HG03558 (cell line): Measurements from ENCODE around the gene LRMDA.

Source experiments
- ATAC-seq: cut with Tn5 transposase; IDR thresholded peaks from one replicate; pipeline ENCODE4 v1.9.1; 2021; ENCODE audit warnings: moderate number of reproducible peaks; ENCODE audit not compliant: unreplicated experiment; ENCODE audit errors: extremely low read depth

Gene LRMDA

DNA sequence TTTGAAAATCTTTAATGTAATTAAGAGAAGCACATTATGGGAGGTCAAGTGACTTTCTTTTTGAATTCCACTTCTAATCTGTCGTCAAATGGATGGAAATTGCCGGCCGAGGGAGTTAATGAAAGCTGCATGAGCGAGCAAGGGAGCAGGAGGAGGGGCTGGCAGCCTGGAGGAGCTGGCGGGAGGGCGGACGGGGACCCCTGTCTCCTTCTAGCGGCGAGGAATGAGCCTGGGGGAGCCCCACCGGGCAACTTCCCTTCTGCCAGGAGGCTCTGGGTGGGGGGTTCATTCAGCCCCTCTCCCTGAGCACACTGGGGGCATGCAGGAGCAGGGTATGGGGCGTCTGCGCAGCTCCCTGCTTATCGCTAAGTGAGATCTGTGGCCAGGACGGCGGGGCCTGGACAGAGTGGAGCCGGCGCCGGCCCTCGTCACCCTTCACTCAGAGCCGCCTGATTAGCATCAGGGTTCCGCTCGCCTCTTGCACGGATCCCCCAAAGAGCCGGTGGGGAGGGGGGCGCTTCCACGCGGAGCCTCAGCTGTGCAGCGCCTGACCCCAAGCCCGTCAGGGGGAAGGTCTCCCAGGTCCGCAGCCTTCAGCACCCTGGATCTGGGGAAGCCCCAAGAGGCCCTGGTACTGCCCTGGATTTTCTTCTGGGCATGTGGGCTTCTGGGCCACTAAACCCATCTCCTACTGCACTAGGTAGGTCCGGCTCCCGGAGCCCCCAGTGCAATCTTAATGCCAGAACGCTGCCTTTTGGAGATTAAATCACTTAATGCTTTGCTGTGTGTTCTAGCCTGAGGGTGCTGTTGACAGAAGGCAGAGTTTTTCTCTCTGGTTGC, 680.8 kb downstream of the LRMDA start:
- ATAC-seq = no peak

DNA sequence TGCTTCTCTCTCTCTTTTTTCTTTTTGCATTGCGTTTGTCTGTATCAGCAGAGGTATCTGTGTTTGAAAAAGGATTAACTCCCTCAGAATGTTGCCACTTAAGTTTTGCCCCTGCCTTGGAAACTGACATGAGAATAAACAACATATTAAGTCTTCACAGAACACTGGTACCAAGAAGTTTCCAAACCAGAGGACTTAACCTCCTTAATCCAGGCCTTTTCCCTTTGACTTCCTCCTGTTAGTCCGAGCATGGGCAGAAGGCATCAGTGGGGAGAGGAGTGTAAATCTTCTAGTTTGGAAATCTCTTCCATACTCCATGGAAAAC, 681.4 kb downstream of the LRMDA start:
- no peak for ATAC-seq

DNA sequence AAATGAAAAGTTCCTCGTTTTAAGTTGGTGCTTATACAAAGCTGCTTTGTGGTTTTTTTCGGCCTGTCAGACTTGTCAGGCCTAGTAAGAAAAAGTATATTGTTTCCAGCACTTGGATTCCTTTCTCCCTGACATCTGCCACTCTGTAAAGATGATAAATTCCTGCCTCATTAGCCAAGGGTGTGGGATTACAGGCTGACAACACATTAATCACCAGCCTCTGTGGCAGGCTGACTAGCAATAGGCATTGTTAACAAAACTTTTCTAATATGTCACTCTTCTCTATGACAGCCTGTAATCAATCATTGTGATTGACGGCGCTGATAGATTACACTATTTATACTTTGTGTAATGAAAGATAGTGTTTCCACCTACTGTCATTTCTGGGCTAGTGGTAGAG, 682.5 kb downstream of the LRMDA start:
- no peak for ATAC-seq

DNA sequence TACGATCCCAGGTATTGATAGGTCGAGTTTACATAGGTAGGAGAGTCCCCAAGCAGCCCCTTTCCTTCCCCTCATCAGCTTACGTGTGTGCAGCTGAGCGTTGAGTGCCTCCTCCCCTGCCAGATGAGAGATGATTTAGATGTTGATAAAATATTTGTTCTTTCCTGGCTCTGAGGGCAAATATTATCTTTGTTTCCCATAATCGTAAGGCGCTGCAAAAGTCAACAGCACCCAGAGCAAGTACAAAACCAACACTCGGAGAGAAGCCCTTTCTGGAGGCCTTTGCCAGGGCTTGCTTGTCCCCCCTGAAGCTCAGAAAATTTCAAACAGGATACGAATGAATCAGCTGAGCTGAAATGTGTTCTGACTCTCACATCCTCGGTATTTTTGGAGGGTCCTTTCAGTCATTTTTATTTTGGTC, 683.2 kb downstream of the LRMDA start:
- no peak for ATAC-seq

DNA sequence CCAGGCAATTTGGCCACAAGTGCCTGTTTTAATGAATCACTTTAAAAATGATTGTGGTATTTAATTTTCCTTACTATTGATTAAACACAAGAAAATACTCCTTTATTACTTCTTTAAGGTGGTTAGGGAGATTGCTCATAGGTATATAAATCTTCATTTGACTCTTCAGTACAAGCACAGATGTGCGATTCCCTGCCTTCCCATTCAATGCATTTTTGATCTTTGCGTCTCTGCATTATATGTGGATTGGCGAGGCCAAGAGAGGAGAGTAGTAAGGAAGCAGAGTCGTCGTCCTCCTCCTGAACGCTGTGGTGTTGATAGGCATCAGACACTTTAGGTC, 683.7 kb downstream of the LRMDA start:
- ATAC-seq = no peak

DNA sequence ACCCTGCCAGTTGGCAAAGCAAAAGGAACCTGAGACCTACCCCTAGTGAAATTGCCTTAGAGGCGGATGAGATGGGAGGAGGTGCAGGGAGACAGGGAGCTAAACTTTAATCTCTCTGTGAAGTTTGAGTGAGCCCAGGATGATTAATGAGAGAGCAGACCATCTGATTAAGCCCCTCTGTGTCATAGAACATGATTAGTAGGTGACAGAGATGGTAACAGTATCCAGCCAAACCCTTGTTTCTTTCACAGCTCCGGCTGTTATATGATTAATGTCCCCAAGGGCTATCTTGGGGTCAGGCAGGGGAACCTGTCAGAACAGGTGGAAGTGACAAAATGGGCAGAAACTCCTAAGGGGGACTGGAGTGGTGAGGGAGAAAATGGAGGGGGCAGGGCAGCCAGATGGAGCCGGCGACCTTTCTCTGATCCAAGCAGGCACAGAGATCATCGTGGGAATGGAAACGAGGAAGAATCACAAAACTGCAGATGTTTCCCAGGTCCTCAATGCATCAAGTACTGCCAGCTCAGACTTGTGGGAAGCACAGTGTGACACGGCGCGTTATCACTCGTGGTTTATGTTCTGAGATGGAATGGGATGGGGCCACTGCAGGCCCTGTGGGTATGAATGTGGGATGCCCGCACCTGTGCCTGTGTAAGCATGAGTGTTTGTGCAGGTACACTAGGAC, 684.2 kb downstream of the LRMDA start:
- no peak for ATAC-seq

DNA sequence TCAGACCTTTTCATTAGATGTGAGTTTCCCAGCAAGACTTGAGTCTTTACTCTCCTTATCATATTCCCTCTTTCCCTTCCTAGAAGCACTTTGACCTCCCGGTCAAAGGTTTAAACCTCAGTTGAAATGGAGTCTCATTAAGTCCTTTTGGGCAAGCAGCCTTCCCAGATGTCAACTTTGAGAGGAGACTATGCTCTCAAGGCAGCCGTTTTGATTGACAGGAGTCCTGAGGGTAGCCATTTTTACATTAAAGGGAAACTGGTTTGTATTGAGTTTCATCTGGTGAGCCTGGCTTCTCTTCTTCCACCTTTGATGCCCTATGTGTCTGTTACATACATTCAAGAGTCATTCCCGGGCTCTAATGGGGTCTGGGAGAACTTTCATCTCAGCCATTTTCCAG, 685.1 kb downstream of the LRMDA start:
- no peak for ATAC-seq

DNA sequence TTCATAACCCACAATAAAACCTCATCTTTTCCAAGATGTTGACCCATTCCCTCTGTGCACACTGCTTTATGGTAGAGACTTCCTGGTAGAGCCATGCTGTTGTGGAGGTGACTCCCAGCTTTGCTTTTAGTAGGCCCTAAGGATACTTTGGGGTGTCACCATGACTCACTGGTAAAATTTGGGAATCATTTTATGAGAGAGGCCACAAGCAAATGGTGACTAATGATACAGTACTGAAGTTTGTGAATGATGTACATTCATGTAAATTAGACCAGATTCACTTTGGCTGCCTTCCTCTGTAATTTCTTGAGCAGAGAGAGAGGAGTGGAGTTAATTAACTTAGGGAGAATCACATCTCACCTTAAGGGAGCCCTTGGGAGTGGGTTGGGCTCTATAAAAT, 686.5 kb downstream of the LRMDA start:
- ATAC-seq = no peak

DNA sequence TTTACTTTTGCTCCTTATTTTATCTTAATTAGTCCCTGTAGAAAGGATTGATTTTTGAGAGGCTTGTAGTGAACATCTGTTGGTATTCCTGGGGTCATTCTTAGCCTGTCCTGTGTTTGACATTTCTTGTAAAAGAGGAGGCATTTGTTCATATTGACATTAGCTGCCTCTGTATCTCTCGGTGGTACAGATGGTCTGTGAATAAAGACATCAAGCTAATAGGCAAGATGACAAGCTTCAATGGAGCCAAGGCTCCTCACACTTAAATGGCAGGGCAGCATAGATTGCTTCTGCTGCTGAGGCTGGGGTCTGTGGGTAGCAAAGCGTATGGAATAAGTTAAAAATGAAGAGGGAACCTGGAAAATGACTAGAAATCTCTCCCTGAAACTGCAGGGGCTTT, 687.6 kb downstream of the LRMDA start:
- ATAC-seq = no peak

DNA sequence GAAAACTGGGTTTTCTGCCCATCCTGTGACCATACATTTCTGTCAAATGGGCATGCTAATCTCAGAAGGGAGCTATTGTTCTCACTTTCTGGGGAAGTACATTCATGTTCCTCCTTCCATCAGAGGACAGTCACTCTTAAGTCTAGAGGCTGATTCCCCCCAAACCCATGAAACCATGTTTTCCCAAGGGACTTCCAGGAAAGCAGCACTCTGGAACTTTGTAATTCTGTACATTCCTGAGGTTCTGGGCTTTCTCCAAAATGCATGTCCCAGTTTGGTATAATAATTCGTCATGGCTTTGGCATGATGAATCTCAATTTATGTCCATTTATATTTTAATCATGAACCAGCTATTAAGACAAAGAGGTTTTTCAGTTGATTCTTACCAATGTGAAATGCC, 688.1 kb downstream of the LRMDA start:
- no peak for ATAC-seq

DNA sequence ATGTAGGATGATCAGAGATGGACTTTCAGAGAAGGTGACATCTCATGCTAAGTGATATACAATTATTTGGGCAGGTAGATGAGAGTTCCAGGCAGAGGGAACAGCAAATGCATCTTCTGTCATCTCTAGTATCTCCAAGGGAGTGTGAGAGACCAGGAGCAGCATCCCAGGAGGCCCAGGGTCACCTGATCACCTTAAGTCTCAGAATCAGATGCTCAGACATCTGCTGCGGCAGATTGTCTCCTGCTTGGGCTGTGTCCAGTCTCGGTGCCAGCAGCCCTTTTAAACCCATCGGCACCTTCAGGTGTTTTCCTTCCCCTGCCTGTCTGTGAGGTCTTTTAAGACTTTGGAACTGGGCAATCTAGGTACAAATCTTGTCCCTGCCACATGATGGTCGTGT, 690.6 kb downstream of the LRMDA start:
- ATAC-seq = no peak

DNA sequence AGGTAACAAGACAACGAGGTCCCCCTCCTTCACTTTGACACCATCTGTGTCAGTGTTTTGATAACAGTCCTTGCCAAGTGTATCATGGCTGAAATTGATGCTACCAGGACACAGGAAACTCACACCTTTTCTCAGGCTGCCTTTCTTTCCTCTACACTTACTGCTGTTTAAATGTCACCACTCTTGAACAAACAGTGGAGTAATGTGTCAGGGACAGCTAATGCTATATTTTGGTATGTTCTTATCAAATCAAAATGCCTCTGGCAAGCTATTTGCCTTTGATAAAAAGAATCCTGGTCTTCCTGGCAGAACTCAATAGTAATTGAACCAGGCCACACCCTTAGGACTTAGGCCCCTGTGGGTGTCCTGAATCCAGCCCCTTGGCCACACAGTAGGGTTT, 692.9 kb downstream of the LRMDA start:
- no peak for ATAC-seq

DNA sequence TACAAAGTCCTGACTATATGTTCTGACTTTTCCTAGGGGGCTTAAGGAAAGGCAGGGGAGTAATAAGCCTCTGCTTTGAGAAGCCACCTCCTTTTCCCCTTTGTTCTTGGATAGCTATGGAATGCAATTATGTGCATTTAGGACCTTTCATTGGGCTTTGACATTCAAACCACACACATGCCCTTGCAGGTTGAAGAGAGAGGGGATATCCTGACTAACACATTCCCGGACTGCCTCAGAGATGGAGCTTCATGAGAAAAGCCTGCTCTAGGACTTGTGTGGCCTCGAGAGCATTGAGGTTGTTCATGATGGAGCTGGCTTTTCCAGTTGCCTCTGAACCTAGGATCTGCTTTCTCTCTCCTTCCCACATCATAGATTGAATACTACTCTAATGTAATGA, 694.5 kb downstream of the LRMDA start:
- no peak for ATAC-seq

DNA sequence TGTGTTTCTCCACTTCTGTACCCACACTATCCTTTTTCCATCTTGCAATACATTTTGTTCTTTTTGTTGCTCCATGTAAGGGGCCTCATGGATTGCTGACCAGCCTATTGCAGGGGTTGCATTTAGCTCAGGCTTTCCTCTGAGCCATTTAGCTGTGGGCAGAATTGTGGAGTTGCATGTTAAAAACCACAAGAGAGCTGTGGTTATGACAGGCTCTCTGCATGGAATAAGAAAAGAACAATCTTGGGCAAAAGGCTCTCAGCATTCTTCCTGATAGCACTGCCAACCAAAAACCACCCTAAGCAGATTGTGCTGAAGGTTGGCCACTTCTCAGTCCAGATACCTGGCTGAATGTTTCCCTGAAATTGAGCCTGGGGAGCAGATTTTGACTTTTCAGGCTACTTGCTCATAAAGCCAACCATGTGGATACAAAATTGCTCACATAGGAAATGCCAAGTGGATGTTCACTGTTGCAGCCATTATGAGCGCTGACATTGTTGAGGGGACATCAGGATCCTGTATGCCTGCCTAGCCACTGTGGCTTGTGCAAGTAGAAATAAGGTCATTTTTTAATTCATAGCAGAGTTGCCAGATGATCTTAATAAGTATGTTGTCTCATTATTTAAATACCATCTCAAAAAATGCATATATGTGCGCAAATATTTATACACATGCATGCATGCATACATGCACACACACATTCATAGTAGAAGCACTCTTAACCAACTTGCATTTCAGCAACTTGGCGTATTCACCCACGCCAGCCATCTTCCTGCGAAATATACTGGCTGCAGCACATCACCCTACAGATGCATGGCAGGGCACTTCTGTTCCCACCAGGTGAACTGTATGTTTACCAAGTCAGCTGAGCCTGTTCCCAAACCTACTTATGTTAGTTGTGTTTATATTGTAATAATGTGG, 695.4 kb downstream of the LRMDA start:
- no peak for ATAC-seq

DNA sequence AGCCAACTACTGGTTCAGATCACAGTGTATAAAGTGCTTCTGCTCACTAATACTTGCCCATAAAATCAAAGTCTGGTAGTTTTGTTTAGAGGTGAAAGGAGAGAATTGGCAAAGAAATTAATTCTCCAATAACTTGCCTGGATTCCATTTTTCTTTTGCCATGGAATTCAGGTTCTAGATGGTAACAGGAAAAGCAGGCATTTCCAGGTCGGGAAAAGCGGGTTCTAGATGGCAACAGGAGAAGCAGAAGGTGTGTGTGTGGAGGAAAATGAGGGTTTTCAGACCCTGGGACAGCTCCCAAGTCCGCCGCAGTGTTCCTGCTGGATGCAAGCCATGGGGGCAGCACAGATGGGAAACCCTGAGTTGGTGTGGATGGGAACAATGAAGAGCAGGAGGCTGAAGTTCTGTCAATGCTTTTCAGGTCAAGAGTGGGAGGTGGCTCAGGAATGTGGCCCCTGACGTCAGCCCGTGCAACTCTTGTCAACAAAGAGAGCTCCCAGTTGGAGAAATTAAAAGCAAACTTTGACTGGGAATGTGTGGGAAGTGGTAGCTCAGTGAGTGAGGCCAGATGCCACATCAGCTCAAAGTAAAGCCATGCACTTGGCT, 696.7 kb downstream of the LRMDA start:
- ATAC-seq = no peak

DNA sequence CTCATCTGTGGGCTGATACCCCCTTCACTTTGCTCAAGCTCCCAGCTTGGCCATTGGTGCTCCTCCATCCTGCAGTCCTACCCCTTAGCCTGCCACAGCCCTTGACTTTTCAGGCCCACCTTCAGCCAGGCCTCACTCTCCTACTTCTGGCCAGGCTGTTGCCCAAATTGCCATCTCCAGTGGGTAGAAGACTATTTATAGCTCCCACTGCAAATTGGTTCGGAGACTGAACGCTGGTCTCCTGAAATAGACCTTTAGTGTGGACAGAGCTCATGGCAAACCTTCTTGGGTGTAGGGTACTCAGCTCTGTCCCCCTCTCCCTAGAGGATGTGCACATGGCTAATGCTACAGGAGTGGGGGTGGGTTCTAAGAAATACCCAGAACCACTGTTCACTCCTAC, 697.8 kb downstream of the LRMDA start:
- no peak for ATAC-seq

DNA sequence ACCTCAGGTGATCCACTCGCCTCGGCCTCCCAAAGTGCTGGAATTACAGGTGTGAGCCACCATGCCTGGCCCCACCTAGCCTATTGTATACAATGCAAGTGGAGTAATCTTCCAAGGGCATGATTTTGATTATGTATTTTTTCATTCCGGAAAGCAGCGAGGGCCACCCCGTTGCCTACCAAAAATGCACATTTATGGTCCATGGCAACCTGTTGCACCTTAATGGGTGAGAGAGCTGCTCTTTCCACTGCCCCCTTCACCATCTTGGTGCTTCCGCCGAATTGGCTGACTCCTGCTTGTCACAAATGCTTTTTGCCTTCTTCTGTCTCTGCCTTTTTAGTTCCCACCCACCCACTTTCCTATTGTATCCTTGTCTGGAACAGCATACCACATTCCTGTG, 699.5 kb downstream of the LRMDA start:
- no peak for ATAC-seq

DNA sequence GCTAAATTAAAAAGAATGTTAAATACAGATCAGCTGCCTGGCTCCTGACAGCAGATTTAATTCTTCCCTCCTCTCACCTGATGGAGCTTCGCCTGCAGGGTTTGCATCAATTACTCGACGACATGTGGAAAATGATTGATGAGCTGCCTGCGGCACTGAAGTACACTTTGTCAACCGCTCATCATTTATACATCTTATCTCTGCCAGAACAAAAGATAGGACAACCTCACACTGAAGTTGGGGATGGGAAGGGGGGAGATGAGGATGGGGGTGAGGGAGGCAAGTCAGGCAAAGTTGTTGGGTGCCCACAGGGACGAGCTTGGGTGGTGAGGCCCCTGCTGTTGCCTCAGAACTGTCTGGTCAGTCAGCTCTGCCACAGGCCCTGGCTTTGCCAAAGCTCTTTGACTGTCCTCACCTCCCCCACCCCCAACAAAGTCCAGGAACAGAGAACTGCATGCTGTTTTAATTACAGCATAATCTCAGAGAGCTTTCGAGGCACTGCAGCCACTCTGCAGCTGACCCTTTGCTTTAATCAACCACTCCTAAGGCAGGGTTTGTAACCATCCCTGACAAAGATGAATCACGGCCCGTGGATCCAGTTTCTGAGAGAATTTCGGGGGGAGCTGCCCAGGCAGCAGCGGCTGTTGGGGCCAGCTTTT, 702.3 kb downstream of the LRMDA start:
- ATAC-seq = no peak

DNA sequence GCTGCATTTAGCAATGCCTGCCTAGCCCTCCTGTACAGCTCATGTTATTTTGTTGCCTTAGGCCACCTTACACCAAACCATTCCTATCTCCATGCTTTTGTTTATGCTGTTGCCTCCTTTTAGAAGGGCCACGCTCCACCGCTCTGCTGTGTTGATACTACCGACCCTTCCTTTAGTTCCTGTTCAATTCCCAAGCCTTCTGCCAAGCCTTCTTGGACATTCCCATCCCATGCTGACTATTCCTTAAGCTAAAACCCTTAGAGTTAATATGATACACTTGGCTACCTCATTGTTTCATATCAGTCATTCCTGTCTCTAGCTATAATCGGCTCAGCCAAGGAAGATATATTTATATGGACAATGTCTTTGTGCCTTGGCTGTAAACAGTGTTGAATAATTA, 705.5 kb downstream of the LRMDA start:
- no peak for ATAC-seq

DNA sequence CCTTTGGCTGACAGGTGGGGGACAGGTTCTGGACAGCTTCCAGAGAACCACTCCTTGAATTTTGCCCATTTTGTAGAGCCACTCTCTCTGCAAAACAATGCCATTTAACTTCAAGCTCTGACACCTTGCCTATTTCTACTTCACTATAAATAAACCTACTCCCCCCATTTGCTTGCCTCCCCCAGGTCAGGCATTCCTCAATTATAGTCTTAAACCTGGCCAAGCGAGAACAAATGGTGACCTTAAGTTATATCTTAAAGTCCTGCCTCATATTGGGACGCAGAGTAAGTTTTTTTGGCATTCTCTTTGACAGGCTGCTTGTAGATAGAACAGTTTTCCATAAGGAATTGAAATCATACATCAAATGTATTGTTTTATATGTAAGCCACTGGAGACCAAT, 706.9 kb downstream of the LRMDA start:
- no peak for ATAC-seq
